ENCODE data around the gene DCHS2.
A peak's percentile ranks its signal among the peaks of the same experiment; 100 is the strongest.

Gene DCHS2

DNA sequence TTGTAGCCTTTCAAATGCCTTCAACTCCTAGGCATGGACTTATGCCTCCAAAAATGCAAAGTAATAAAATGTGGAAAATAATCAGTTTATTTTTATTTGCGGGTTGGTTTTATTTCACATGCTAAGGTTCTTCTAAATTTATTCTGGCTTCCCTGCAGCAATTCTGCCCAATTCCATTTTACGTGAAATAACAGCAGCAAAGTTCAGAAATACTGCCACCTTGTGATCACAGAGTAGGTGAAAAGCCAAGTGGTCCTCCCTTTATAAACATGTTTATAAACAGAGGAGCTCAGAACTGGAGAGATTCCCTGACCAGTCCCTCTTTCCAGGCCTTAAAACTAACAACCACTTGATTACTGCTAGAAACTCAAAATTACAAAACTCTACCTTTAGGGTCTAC, 14.7 kb upstream of the DCHS2 start:
- H3K4me3 ChIP-seq (ENCODE audit: low read length), result no peak overlapping the region
- TF ChIP-seq, protein P1, sequence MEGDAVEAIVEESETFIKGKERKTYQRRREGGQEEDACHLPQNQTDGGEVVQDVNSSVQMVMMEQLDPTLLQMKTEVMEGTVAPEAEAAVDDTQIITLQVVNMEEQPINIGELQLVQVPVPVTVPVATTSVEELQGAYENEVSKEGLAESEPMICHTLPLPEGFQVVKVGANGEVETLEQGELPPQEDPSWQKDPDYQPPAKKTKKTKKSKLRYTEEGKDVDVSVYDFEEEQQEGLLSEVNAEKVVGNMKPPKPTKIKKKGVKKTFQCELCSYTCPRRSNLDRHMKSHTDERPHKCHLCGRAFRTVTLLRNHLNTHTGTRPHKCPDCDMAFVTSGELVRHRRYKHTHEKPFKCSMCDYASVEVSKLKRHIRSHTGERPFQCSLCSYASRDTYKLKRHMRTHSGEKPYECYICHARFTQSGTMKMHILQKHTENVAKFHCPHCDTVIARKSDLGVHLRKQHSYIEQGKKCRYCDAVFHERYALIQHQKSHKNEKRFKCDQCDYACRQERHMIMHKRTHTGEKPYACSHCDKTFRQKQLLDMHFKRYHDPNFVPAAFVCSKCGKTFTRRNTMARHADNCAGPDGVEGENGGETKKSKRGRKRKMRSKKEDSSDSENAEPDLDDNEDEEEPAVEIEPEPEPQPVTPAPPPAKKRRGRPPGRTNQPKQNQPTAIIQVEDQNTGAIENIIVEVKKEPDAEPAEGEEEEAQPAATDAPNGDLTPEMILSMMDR (IDR thresholded peaks at IDR 0.05; ENCODE audit: insufficient read depth, low read depth, low read length, missing control alignments), result peak; percentile 48
- DNase-seq (ENCODE audit: low read depth), result peak; percentile 55

DNA sequence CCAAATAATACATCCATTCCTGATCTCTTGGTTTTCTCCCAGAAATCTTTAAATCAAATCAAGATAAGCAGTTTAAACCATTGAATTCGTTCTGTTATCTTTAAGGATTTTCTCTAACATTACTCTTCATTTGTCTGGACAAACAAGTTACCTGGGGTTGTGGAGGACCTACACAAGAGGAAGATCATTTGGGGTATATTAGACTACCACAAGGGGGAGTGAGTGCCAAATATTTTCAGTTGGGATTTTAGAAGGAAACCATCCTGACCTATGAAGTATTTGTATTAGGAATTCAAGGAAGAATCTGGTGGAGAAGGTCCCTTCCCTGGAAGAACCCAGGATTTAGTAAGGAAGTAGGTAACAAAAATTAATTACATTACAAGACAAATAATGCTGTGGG, 12.0 kb upstream of the DCHS2 start:
- H3K4me3 ChIP-seq (ENCODE audit: low read length), result no peak overlapping the region
- TF ChIP-seq, protein P1 (IDR thresholded peaks at IDR 0.05; ENCODE audit: insufficient read depth, low read depth, low read length, missing control alignments), result peak; percentile 65
- DNase-seq (ENCODE audit: low read depth), result peak; percentile 66

DNA sequence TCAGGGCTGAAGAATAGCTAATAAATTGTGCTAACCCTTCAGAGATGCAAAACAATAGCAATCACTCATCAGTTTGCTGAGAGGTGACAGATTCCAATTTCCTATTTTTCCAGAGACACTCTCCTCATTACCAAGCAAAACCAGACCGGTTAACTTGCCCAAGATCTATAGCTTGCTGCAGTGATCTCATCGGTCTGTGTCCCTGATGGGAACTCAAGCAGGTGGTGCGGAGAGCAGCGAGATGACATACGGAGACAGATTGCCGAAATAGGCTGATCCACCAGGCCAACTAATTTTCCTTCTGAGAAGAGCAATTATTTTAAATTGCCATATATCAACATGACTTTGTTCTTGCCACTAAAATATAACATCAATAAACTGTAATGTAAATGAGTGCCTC, 10.5 kb upstream of the DCHS2 start:
- TF ChIP-seq, protein P1 (IDR thresholded peaks at IDR 0.05; ENCODE audit: insufficient read depth, low read depth, low read length, missing control alignments), result no peak
- DNase-seq (ENCODE audit: low read depth), result no peak
- H3K4me3 ChIP-seq (ENCODE audit: low read length), result no peak overlapping the region

DNA sequence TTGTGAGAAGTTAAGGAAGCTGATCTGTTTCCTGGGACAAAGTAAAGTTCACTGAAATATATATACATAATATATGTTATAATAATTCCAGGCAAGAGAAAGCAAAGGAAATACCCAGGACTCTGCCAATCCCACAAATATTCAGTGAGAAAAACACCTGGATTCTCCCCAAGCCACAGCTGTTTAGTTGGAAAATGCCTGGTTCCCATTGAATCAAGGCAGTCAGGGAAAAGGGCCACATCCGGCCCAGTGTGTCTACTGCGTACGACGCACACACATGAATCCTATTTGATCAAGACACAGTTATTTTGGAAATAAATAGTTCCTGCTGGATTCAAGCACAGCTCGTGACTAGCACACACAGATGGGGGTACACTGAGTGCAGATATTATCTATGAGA, 6.3 kb upstream of the DCHS2 start:
- H3K4me3 ChIP-seq (ENCODE audit: low read length), result no peak overlapping the region
- TF ChIP-seq, protein P1 (IDR thresholded peaks at IDR 0.05; ENCODE audit: insufficient read depth, low read depth, low read length, missing control alignments), result no peak
- no peak for DNase-seq (ENCODE audit: low read depth)

DNA sequence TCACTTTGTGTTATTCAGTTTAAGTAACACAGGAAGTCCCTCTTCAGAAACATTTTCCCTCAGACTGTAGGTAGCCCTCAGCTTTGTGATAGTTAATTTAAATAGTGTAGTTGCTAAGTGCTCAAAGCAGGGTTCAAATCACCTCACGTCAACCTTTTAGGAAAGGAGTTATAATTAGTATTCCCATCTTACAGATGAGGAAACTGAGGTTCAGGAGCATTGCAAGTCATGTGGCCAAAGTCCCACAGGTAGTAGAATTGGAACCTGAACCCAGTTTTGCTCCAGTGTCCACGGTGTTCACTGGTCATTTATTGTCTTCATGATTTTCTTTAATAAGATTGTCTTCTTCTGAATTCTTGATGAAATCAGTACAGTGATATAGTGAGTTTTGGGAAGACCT, 4.3 kb upstream of the DCHS2 start:
- H3K4me3 ChIP-seq (ENCODE audit: low read length), result no peak overlapping the region
- no peak for DNase-seq (ENCODE audit: low read depth)
- TF ChIP-seq, protein P1 (IDR thresholded peaks at IDR 0.05; ENCODE audit: insufficient read depth, low read depth, low read length, missing control alignments), result no peak

DNA sequence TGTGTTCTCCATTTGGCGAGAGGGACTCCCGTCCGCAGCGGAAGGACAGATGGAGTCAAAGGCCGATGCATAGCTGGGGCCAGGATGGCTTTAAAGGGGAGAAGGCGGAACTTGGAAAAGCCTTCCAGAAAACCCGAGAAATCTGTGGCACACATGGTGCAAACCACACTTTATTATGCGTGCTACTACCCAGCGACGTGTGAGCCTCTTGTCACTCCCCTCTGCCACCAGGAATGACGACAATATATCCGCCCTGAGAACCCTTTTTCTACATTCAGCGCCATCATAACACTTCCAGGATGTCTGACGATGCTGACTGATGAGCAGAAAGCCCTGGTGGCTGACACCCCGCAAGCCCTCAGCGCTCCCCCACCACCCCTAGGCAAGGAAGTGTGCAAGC, 689 bp upstream of the DCHS2 start:
- no peak for DNase-seq (ENCODE audit: low read depth)
- TF ChIP-seq, protein P1 (IDR thresholded peaks at IDR 0.05; ENCODE audit: insufficient read depth, low read depth, low read length, missing control alignments), result no peak
- no peak overlapping the region for H3K4me3 ChIP-seq (ENCODE audit: low read length)

DNA sequence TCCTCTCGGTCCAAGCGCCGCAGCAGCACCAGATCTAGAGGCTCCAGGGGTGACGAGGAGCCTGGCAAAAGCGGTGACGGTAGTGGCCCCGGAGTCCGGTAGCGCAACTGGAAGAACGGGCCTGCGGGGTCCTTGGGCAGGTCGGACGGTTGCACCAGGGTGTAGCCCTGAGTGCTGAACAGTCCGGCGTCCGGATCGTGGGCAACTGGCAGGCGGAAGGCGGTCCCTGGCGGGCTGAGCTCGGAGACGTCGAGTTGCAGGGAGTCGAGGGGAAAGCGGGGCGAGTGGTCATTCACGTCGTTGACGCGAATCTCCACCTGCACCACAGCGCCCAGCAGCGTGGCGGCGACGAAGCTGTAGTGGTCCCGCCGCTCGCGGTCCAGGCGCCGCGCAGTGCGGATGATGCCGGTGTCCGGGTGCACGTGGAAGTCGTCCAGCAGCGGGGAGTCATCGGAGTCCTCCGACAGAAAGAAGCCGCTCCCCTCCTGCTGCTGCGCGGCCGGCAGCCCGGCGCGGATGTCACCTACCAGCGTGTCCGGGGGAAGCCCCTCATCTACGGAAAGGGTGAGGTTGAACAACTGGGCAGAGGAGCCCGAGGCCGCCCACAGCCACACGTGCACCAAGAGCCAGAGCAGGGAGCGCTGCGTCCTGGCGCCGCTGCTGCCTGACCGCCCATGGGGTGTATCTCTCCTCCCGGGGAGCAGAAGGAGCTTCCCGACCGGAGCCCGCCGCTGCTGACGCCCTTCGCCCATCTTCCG, 837 bp downstream of the DCHS2 start:
- peak; percentile 24 for DNase-seq (ENCODE audit: low read depth)
- TF ChIP-seq, protein P1 (IDR thresholded peaks at IDR 0.05; ENCODE audit: insufficient read depth, low read depth, low read length, missing control alignments), result no peak
- peak overlapping the region; percentile 27 for H3K4me3 ChIP-seq (ENCODE audit: low read length)
